Activated CD8-positive, alpha-beta memory T cell treated with anti-CD3 and anti-CD28 coated beads for 4 hours (primary cell): ENCODE measurements around the gene TIAM2.

Experiments used
- DNase-seq, 2 donors: peaks; one replicate each; pipeline ENCODE4 v3.0.0-alpha.2; 2020; ENCODE audit warnings: low read depth in 2 of 2

Gene TIAM2

GRCh38 chr6:155024391-155025027 lies 29.4 kb downstream of the TIAM2 start:
- DNase-seq = no peak

GRCh38 chr6:155026022-155026705 lies 31.0 kb downstream of the TIAM2 start:
- no peak for DNase-seq

GRCh38 chr6:155026706-155027045 lies 31.6 kb downstream of the TIAM2 start:
- DNase-seq = no peak

DNA sequence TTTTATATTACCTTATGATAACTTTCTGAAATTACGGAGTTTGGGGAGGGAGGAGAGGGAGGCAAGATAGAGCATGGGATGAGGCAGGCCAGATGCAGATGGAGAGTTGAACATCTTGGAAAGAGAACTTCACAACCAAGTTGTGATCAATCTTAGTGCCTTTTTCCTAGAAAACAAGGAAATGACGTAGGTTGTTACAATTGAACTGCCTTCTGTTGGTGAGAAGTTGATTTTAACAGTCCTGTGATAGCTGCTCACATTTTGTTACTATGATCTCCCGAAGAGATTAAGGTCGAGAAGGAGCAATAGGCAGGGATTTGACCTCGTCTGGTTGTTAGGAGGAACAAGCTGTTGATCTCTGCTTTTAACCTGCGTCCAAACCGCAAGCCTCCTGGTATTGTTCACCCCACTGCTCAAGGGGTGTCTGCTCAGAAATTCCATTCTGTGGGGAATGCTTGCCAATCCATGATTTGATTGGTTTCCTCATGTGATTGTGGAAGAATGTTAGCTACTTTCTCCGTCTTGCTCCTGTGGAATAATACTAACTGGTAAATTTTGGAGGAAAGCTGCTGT lies 35.1 kb downstream of the TIAM2 start:
- DNase-seq = no peak

DNA sequence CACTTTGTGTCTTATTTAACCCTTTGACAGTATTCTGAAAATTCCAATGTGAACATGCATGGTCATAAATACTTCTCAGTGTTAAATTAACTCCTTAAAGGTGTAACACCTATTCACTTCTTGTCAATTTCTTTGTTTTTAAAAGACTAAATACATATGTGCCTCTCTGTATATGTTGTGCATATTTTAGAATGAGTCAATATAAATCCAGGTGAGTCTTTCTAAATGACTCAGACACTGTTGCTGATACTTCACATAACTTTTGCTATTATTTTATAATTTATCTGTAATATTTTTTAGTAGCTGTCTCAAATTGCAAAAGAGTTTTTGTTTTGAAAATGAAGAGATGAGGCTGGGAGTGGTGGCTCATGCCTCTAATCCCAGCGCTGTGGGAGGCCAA lies 36.0 kb downstream of the TIAM2 start:
- DNase-seq = no peak

- DNase-seq = no peak
Observed at GRCh38 chr6:155033021-155033791, 38.1 kb downstream of the TIAM2 start.

GRCh38 chr6:155036907-155037306 lies 41.8 kb downstream of the TIAM2 start:
- no peak for DNase-seq

DNA sequence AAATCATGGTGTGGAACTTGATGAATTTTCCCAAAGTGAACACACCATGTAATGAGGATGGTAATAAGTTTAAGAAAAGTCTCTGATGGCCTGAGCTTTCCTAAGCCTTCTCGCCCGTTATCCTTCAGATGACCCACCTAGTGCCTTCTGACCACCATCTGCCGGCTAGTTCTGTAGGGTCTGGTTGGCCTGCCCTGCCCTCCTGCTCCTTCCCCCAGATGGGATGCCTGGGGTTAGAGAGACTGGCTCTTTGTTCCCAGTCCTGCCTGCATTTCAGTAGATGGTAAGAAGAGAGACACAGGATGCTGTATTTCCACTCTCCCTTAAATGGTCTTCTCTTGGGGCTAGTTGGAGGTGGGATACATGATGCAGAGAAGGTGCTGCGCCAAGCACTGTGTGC lies 43.0 kb downstream of the TIAM2 start:
- no peak for DNase-seq

GRCh38 chr6:155038527-155038926 lies 43.4 kb downstream of the TIAM2 start:
- DNase-seq = no peak

DNA sequence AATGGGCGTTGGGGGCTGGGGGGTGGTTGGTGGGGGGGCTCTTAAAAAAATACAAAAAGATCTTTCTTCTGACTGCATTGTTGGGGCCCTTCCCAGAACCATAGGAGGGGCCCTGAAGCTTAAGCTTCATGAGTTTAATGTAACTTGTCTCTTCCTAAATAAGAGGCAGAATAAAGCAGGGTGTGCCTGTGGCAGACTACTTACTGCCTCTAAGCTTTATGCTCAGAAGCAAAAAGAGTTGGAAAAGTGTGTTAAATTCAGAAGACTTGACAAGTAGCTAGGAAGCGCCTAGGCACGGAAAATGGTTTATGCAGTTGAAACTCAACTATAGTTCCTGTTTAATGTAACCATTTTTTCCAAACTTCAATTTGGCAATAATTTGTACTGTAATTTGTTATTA lies 44.5 kb downstream of the TIAM2 start:
- DNase-seq = no peak

- DNase-seq = no peak
Observed at GRCh38 chr6:155040154-155040553, 45.0 kb downstream of the TIAM2 start.

- no peak for DNase-seq
Observed at GRCh38 chr6:155040901-155041650, 46.0 kb downstream of the TIAM2 start.

DNA sequence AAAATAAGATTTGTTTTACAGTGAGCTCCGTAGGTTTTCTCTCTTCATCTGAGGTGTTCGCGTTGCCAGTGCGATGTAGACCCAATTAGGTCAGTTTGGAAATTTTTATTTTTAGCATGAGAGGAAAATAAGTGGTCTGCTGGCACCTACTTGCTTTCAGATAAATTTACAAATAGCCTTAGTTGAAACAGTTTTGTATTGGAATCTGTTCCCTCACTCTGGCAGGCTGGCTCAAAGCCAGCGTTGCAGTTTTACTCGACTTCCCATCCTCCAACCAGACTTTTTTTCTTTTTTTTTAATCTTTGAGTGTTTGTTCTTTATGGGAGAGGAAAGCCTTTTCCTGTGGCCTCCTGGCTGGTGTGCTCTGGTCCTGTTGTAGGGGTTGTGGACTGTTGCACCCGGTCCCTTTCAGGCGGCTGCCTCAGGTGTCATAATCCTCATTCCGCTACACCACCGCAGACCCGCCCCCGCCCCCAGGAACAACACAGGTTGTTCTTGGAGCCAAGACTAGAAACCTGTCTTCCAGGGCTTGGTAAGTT lies 46.7 kb downstream of the TIAM2 start:
- no peak for DNase-seq

DNA sequence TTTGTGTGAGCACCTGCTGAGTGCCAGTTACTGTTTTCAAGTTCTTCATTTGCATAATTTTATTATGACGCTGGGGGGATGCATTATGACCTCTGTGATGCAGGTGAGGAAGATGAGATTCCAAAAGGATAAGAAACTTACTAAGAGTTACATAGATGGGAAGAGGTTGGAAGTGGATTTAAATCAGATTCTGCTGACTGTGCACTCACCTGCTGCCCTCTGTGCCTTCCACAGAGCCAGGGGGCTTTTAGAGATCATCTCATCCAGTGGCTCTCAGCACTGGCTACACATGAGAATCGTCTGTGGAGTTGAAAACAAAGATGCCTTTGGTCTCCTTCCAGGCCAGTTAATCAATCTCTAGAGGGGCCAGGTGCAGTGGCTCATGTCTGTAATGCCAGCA lies 47.9 kb downstream of the TIAM2 start:
- no peak for DNase-seq

- no peak for DNase-seq
Observed at GRCh38 chr6:155045561-155046404, 50.7 kb downstream of the TIAM2 start.

DNA sequence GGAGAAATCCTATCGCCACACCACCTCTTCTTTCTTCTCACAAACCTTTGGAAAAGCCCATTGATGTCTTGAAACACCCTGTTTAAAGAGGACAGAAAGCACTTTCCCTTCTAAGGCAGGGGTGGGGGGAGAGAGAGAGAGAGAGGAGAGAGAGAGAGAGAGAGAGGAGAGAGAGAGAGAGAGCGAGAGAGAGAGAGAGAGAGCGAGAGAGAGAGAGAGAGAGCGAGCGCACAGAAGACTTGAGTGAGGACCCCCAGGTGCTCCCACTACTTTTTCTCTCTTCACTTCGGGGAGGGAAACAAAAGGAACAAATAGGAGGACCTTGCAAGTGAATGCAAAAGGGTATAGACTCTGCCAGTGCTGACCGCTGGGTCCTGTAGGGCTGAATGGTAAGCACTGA lies 52.4 kb downstream of the TIAM2 start:
- no peak for DNase-seq

GRCh38 chr6:155050311-155050710 lies 55.2 kb downstream of the TIAM2 start:
- no peak for DNase-seq

- DNase-seq = no peak
Observed at GRCh38 chr6:155054491-155055250, 59.6 kb downstream of the TIAM2 start.

- DNase-seq = no peak
Observed at GRCh38 chr6:155055729-155056128, 60.6 kb downstream of the TIAM2 start.

- no peak for DNase-seq
Observed at GRCh38 chr6:155056756-155057155, 61.6 kb downstream of the TIAM2 start.
